Measurements from ENCODE around the gene LRRTM3.

GRCh38 chr10:66981361-66982052 lies 55.7 kb downstream of the LRRTM3 start:
- TF ChIP-seq EZH2phosphoT487 (IDR thresholded peaks at IDR 0.05; ENCODE audit: insufficient read depth, low read depth), result no peak
- no peak for TF ChIP-seq EZH2 (IDR thresholded peaks at IDR 0.05; ENCODE audit: insufficient read depth, poor library complexity, severe bottlenecking)

Data from GM23248 (cell line).